ENCODE measurements around the gene ANKLE2. TPM values are rescaled to one million over a fixed set of nuclear protein-coding genes. Genes with fewer than 3 reads are reported as not detected.

The ANKLE2 gene
- total and polyA plus RNA-seq, 8 donors = 20.0 to 39.6 (median 23.6) TPM

DNA sequence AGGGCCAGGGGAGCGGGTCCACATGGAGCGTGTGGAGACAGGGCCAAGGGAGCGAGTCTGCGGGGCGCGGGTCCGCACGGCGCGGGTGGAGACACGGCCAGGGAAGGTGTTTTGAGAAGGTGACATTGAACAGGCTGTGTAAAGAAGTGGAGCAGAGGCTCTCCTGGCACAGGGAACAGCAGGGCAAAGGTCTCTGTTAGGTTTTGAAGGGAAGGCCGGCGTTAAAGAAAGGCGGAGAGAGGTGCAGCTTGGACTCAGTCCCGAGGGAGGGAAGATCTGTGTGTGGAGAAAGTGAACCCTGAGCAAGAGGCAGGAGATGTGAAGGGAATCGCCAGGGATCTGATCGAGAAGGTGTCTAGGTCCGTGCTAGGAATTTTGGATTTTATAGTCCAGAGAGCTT lies 72.4 kb downstream of the ANKLE2 start:
- peak overlapping the region in 2 of 4 donors; percentile 23 to 25 for H3K4me3 ChIP-seq
- intact Hi-C loops (cut with DNase I) = no loop called here
- ATAC-seq (peak; percentile 21 to 61 (median 41)), FAIRE-seq (no peak), DNase-seq (peak in 3 of 6 donors; percentile 37 to 59 (median 48))
- TF ChIP-seq, protein P1, sequence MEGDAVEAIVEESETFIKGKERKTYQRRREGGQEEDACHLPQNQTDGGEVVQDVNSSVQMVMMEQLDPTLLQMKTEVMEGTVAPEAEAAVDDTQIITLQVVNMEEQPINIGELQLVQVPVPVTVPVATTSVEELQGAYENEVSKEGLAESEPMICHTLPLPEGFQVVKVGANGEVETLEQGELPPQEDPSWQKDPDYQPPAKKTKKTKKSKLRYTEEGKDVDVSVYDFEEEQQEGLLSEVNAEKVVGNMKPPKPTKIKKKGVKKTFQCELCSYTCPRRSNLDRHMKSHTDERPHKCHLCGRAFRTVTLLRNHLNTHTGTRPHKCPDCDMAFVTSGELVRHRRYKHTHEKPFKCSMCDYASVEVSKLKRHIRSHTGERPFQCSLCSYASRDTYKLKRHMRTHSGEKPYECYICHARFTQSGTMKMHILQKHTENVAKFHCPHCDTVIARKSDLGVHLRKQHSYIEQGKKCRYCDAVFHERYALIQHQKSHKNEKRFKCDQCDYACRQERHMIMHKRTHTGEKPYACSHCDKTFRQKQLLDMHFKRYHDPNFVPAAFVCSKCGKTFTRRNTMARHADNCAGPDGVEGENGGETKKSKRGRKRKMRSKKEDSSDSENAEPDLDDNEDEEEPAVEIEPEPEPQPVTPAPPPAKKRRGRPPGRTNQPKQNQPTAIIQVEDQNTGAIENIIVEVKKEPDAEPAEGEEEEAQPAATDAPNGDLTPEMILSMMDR (IDR thresholded peaks at IDR 0.05) = no peak
- peaks cover 0 to 2% (median 0%) of the 10 kb centered on the region in 3 donors for H3K4me1 ChIP-seq
- H3K27me3 ChIP-seq = no peaks in the 10 kb centered on the region
- 20 to 31% methylated on average over 18 of the region's 18 CpGs for WGBS, 2 donors
- no peak overlapping the region for H3K27ac ChIP-seq
- no peaks in the 10 kb centered on the region for H3K36me3 ChIP-seq
- no peaks in the 10 kb centered on the region for H3K9me3 ChIP-seq

DNA sequence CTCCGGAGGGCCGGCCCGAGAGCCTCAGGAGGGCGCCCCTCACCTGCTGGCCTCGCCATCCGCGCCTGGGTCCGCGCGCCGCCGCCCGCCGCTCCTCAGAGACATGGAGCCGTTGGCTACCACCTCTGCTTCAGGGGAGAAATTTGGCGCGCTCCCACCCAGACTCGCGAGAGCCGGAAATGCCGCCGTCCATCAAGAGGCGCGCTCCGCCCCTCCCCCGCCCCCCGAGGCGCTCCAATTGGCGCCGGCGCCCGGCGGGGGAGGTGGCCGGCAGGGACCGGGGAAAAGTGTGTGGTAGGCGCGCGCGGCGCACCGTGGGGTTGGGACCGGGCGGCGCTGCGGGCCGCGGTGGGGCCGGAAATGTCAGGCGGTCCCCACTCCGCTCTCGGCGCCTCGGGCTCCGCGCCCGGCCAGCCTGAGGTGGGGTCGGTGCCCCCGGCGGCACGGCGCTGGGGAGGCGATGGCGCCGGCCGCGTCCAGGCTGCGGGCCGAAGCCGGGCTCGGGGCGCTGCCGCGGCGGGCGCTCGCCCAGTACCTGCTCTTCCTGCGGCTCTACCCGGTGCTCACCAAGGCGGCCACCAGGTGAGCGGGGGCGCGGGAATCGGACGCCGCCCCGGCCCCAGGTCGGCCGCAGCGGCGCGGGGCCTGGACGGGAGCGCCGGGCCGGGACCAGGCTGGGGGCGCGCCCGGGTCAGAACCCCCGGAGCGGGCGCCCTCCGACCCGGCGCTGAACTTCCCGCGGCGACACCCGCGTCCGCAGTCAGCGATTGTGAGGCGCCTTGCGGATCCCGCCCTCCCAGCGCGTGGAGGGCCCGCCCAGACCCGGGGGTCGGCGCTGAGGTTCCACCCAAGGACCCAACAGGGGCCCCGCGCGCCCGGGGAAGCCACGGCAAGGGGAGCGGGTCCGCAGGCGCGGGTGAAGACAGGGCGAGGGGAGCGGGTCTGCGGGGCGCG lies 74.1 kb downstream of the ANKLE2 start, which contains the start of the genes POLE and PXMP2:
TSS of gene POLE (minus strand) at position 132 of the 954 bp plus-strand sequence. CDS start at position 105, 27 bp downstream.
TSS of gene PXMP2 (plus strand) at position 377 of the 954 bp plus-strand sequence. CDS start at position 461, 84 bp downstream.
- intact Hi-C loops (cut with DNase I) = no loop called here
- peak within 1 kb of the TSS in 2 of 4 donors; percentile 39 to 52 for H3K27ac ChIP-seq

DNA sequence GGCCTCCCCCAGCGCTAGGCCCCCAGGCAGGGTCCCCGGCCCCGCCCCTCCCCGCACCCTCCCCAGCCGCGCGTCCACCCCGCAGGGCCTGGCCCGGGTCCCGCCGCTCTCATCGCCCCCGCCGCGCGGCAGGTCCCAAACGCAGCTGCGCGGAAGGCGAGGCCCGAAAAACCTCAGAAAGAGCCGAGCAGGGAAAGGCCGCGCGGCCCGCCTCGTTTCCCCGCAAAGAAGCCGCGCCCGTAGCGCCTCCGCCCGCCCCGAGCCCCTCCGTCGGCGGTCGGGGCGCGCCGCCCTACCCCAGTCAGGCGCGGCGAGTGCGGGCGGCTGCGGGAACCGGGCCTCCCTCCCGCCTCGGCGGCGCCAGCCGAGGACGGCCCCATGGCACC lies 74.8 kb downstream of the ANKLE2 start:
- intact Hi-C loops (cut with DNase I) = no loop called here
- peak in 2 of 4 donors; percentile 51 to 55 for ATAC-seq

More for the DNA sequence above, 74.1 kb downstream of the ANKLE2 start, which contains the start of the genes POLE and PXMP2:
- FAIRE-seq (no peak), DNase-seq (peak; percentile 96 to 99 (median 97)), ATAC-seq (peak; percentile 97 to 100 (median 98))
- Histone ChIP-seq H3K4me3 (peak within 1 kb of the TSS; percentile 48 to 92 (median 82)), H3K27me3 (no peaks in the 10 kb centered on the region), H3K9me3 (no peaks in the 10 kb centered on the region), H3K36me3 (no peaks in the 10 kb centered on the region), H3K4me1 (peaks cover 0 to 2% (median 0%) of the 10 kb centered on the region in 3 donors)
- TF ChIP-seq, protein P1 (IDR thresholded peaks at IDR 0.05) = no peak
- 0 to 1% methylated on average over 78 to 134 of the region's 134 CpGs for WGBS, 2 donors

DNA sequence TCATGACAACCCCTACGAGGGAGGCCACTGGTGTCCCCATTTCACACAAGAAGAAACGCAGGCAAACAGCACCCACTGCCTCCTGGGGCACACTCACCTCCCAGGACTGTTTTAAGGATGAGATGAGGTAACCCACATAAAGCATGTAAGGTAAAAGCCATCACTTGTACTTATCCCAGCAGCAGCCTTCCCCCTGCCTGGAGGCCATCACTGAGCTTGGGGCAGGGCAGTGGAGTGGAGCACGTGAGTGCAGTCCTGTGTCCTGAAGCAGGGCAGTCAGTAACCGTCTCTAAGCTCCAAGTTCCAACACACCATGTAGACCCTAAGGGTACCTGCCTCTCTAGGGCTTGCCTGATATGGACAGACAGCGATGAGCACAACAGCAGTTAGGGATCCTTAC lies 76.2 kb downstream of the ANKLE2 start:
- DNase-seq = no peak
- WGBS, 2 donors = 73 to 84% methylated on average over 5 of the region's 5 CpGs
- Histone ChIP-seq H3K27me3 (no peaks in the 10 kb centered on the region), H3K9me3 (no peaks in the 10 kb centered on the region), H3K4me1 (peaks cover 0 to 2% (median 0%) of the 10 kb centered on the region in 3 donors), H3K27ac (no peak overlapping the region), H3K36me3 (no peaks in the 10 kb centered on the region), H3K4me3 (no peak overlapping the region)
- intact Hi-C loops (cut with DNase I) = no loop called here
- no peak for ATAC-seq
- TF ChIP-seq, protein P1 (IDR thresholded peaks at IDR 0.05) = no peak
- no peak for FAIRE-seq

More for the DNA sequence above, 74.8 kb downstream of the ANKLE2 start:
- Histone ChIP-seq H3K4me1 (peaks cover 0 to 2% (median 0%) of the 10 kb centered on the region in 3 donors), H3K4me3 (peak overlapping the region; percentile 47 to 92 (median 82)), H3K27ac (peak overlapping the region in 1 of 4 donors; percentile 3), H3K9me3 (no peaks in the 10 kb centered on the region), H3K27me3 (no peaks in the 10 kb centered on the region), H3K36me3 (no peaks in the 10 kb centered on the region)
- TF ChIP-seq, protein P1 (IDR thresholded peaks at IDR 0.05) = no peak
- peak in 3 of 6 donors; percentile 30 to 71 (median 59) for DNase-seq
- WGBS, 2 donors = 0% methylated on average over 35 to 55 of the region's 55 CpGs
- FAIRE-seq = no peak

Measured in pancreas (tissue), 10 donors.